Measurements from ENCODE around the gene CROCC2.

Gene CROCC2

DNA sequence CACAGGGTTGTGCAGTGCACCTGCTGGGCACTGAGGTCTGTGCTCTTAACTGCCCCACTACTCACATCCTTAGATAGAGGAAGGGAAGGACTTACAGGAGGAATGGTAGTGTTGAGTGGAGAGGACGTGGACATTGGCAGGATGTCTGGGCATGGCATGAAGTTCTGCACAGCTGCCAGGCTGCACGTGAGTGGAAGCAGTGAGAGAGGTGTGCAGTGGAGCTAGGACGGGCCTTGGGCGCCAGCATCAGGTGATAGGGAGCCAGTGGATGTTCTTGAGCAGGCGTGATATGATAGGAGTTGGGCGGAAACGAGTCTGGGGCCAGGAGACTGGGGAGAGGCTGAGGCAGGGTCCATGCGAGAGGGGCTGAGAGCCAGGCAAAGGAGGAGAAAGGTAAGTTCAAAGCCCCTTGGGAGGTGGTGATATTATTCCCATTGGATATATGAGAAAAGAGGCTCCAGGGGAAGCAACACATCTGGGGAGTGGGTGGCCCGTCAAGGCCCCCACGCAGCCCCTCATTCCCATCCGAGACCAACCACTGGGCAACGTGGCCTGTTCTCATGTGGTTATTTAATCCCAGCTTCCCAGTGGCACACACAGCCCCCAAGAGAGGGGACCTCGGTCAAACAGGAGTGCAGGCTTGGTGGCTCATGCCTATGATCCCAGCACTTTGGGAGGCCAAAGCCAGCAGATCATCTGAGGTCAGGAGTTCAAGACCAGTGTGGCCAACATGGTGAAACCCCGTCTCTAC lies 46.5 kb downstream of the CROCC2 start:
- Histone ChIP-seq H3F3A (ENCODE audit: insufficient read depth) (no peaks in the 10 kb centered on the region), H3K79me2 (ENCODE audit: insufficient read depth, low read length) (no peaks in the 10 kb centered on the region), H3K27ac (ENCODE audit: low read depth, low read length) (no peak overlapping the region), H3K4me2 (ENCODE audit: low read depth, low read length, poor library complexity, severe bottlenecking) (no peak overlapping the region), H3K9ac (ENCODE audit: low read length) (no peak overlapping the region), H3K9me3 (ENCODE audit: insufficient read depth, low read length) (no peaks in the 10 kb centered on the region), H3K9me2 (replicated peaks; ENCODE audit: insufficient read depth, low read length) (no peaks in the 10 kb centered on the region), H4K20me1 (ENCODE audit: low read depth, low read length) (no peaks in the 10 kb centered on the region), H3K27me3 (ENCODE audit: low read length) (no peaks in the 10 kb centered on the region), H2AFZ (ENCODE audit: low read depth, low read length, severe bottlenecking) (no peak overlapping the region), H3K4me3 (ENCODE audit: insufficient read depth, low read length, poor library complexity, severe bottlenecking) (no peak overlapping the region), H3K36me3 (ENCODE audit: low read length) (no peaks in the 10 kb centered on the region)
- TF ChIP-seq EZH2phosphoT487 (conservative IDR thresholded peaks at IDR 0.05; ENCODE audit: low read length) = no peak
- TF ChIP-seq, protein P1, sequence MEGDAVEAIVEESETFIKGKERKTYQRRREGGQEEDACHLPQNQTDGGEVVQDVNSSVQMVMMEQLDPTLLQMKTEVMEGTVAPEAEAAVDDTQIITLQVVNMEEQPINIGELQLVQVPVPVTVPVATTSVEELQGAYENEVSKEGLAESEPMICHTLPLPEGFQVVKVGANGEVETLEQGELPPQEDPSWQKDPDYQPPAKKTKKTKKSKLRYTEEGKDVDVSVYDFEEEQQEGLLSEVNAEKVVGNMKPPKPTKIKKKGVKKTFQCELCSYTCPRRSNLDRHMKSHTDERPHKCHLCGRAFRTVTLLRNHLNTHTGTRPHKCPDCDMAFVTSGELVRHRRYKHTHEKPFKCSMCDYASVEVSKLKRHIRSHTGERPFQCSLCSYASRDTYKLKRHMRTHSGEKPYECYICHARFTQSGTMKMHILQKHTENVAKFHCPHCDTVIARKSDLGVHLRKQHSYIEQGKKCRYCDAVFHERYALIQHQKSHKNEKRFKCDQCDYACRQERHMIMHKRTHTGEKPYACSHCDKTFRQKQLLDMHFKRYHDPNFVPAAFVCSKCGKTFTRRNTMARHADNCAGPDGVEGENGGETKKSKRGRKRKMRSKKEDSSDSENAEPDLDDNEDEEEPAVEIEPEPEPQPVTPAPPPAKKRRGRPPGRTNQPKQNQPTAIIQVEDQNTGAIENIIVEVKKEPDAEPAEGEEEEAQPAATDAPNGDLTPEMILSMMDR (IDR thresholded peaks at IDR 0.05; ENCODE audit: insufficient read depth, low read length, poor library complexity, severe bottlenecking) = no peak

- H3K9me2 ChIP-seq (replicated peaks; ENCODE audit: insufficient read depth, low read length) = no peaks in the 10 kb centered on the region
- no peaks in the 10 kb centered on the region for H4K20me1 ChIP-seq (ENCODE audit: low read depth, low read length)
- H3K79me2 ChIP-seq (ENCODE audit: insufficient read depth, low read length) = no peaks in the 10 kb centered on the region
- H3K36me3 ChIP-seq (ENCODE audit: low read length) = no peaks in the 10 kb centered on the region
- no peak overlapping the region for H3K4me3 ChIP-seq (ENCODE audit: insufficient read depth, low read length, poor library complexity, severe bottlenecking)
- no peaks in the 10 kb centered on the region for H3K27me3 ChIP-seq (ENCODE audit: low read length)
- H3K9me3 ChIP-seq (ENCODE audit: insufficient read depth, low read length) = no peaks in the 10 kb centered on the region
- no peak overlapping the region for H3K9ac ChIP-seq (ENCODE audit: low read length)
- H3K27ac ChIP-seq (ENCODE audit: low read depth, low read length) = no peak overlapping the region
- no peaks in the 10 kb centered on the region for H3F3A ChIP-seq (ENCODE audit: insufficient read depth)
- TF ChIP-seq, protein P1 (IDR thresholded peaks at IDR 0.05; ENCODE audit: insufficient read depth, low read length, poor library complexity, severe bottlenecking) = no peak
- TF ChIP-seq EZH2phosphoT487 (conservative IDR thresholded peaks at IDR 0.05; ENCODE audit: low read length) = no peak
- no peak overlapping the region for H2AFZ ChIP-seq (ENCODE audit: low read depth, low read length, severe bottlenecking)
- H3K4me2 ChIP-seq (ENCODE audit: low read depth, low read length, poor library complexity, severe bottlenecking) = no peak overlapping the region
Observed at GRCh38 chr2:240953426-240954410, 47.6 kb downstream of the CROCC2 start.

DNA sequence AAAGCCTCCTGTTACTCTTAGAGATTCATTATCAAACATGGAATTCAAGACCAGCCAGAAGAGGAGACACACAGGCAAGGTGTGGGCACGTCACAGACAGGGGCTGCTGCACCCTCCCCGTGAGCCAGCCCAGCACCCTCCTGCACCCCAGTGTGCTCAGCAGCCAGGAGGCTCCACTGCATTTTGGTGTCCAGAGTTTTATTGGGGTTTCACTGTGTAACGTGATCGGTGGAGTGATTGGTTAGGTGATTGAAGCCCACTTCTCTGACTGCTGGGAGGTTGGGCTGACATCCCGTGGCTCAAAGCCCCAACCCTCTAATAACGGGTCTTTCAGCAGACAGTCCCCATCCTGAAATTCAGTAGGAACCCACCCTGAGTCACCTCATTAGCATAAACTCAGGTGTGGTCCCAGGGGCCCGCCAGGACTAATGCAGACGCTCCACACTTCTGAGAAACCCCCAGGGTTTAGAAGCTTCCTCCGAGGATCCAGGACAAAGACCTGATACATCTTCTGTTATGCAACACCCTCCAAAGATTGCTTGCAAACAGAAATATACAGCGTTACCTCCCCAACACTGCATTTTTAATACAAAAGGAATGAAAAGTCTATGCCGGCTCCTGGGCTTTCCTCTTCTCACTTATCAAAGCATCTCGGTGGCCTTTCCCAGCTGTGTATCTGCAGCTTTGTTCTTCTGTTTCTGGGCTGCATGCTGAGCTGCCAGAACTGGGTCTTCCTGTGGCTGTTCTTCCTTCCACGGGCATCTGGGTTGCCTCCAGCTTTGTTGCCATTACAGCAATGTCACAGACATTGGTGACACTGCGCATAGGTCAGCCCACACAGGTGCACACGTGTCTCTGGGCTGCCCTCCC lies 48.5 kb downstream of the CROCC2 start:
- no peak overlapping the region for H3K4me2 ChIP-seq (ENCODE audit: low read depth, low read length, poor library complexity, severe bottlenecking)
- H3K27ac ChIP-seq (ENCODE audit: low read depth, low read length) = no peak overlapping the region
- no peaks in the 10 kb centered on the region for H4K20me1 ChIP-seq (ENCODE audit: low read depth, low read length)
- TF ChIP-seq, protein P1 (IDR thresholded peaks at IDR 0.05; ENCODE audit: insufficient read depth, low read length, poor library complexity, severe bottlenecking) = no peak
- no peak for TF ChIP-seq EZH2phosphoT487 (conservative IDR thresholded peaks at IDR 0.05; ENCODE audit: low read length)
- H3K9me3 ChIP-seq (ENCODE audit: insufficient read depth, low read length) = no peaks in the 10 kb centered on the region
- no peaks in the 10 kb centered on the region for H3K36me3 ChIP-seq (ENCODE audit: low read length)
- no peaks in the 10 kb centered on the region for H3K9me2 ChIP-seq (replicated peaks; ENCODE audit: insufficient read depth, low read length)
- H3F3A ChIP-seq (ENCODE audit: insufficient read depth) = no peaks in the 10 kb centered on the region
- H3K27me3 ChIP-seq (ENCODE audit: low read length) = no peaks in the 10 kb centered on the region
- no peak overlapping the region for H2AFZ ChIP-seq (ENCODE audit: low read depth, low read length, severe bottlenecking)
- no peak overlapping the region for H3K9ac ChIP-seq (ENCODE audit: low read length)
- H3K79me2 ChIP-seq (ENCODE audit: insufficient read depth, low read length) = no peaks in the 10 kb centered on the region
- H3K4me3 ChIP-seq (ENCODE audit: insufficient read depth, low read length, poor library complexity, severe bottlenecking) = no peak overlapping the region
